Measurements from ENCODE around the gene PCED1B.

Gene PCED1B

GRCh38 chr12:47120736-47121135 lies 41.3 kb downstream of the PCED1B start:
- DNase-seq (ENCODE audit: low read depth in 2 of 2), result no peak

GRCh38 chr12:47121146-47121545 lies 41.7 kb downstream of the PCED1B start:
- no peak for DNase-seq (ENCODE audit: low read depth in 2 of 2)

GRCh38 chr12:47122602-47123001 lies 43.2 kb downstream of the PCED1B start:
- no peak for DNase-seq (ENCODE audit: low read depth in 2 of 2)

- DNase-seq (ENCODE audit: low read depth in 2 of 2), result no peak
These were observed 44.3 kb downstream of the PCED1B start for GRCh38 chr12:47123730-47124129.

GRCh38 chr12:47124451-47124850 lies 45.0 kb downstream of the PCED1B start:
- no peak for DNase-seq (ENCODE audit: low read depth in 2 of 2)

- DNase-seq (ENCODE audit: low read depth in 2 of 2), result no peak
These were observed 46.8 kb downstream of the PCED1B start for GRCh38 chr12:47126246-47126645.

GRCh38 chr12:47131011-47131410 lies 51.6 kb downstream of the PCED1B start:
- DNase-seq (ENCODE audit: low read depth in 2 of 2), result no peak

GRCh38 chr12:47134005-47134404 lies 54.6 kb downstream of the PCED1B start:
- no peak for DNase-seq (ENCODE audit: low read depth in 2 of 2)

- no peak for DNase-seq (ENCODE audit: low read depth in 2 of 2)
These were observed 56.2 kb downstream of the PCED1B start for GRCh38 chr12:47135578-47135977.

GRCh38 chr12:47139000-47139681 lies 59.7 kb downstream of the PCED1B start:
- DNase-seq (ENCODE audit: low read depth in 2 of 2), result no peak

GRCh38 chr12:47141459-47141858 lies 62.0 kb downstream of the PCED1B start:
- DNase-seq (ENCODE audit: low read depth in 2 of 2), result no peak

GRCh38 chr12:47144769-47145168 lies 65.3 kb downstream of the PCED1B start:
- no peak for DNase-seq (ENCODE audit: low read depth in 2 of 2)

- no peak for DNase-seq (ENCODE audit: low read depth in 2 of 2)
These were observed 65.8 kb downstream of the PCED1B start for GRCh38 chr12:47145188-47145587.

GRCh38 chr12:47147739-47148138 lies 68.3 kb downstream of the PCED1B start:
- DNase-seq (ENCODE audit: low read depth in 2 of 2), result no peak

GRCh38 chr12:47149146-47149545 lies 69.7 kb downstream of the PCED1B start:
- DNase-seq (ENCODE audit: low read depth in 2 of 2), result no peak

- DNase-seq (ENCODE audit: low read depth in 2 of 2), result no peak
These were observed 72.7 kb downstream of the PCED1B start for GRCh38 chr12:47152095-47152494.

- no peak for DNase-seq (ENCODE audit: low read depth in 2 of 2)
These were observed 76.2 kb downstream of the PCED1B start for GRCh38 chr12:47155457-47156166.

- DNase-seq (ENCODE audit: low read depth in 2 of 2), result no peak
These were observed 76.8 kb downstream of the PCED1B start for GRCh38 chr12:47156167-47156736.

GRCh38 chr12:47158792-47159191 lies 79.4 kb downstream of the PCED1B start:
- DNase-seq (ENCODE audit: low read depth in 2 of 2), result no peak

- no peak for DNase-seq (ENCODE audit: low read depth in 2 of 2)
These were observed 79.9 kb downstream of the PCED1B start for GRCh38 chr12:47159348-47159747.

GRCh38 chr12:47160316-47161244 lies 81.2 kb downstream of the PCED1B start:
- DNase-seq (ENCODE audit: low read depth in 2 of 2), result no peak

GRCh38 chr12:47164116-47164515 lies 84.7 kb downstream of the PCED1B start:
- DNase-seq (ENCODE audit: low read depth in 2 of 2), result no peak
